ENCODE results near the gene FGD3.
A peak's percentile ranks its signal among the peaks of the same experiment; 100 is the strongest.

FGD3 gene

DNA sequence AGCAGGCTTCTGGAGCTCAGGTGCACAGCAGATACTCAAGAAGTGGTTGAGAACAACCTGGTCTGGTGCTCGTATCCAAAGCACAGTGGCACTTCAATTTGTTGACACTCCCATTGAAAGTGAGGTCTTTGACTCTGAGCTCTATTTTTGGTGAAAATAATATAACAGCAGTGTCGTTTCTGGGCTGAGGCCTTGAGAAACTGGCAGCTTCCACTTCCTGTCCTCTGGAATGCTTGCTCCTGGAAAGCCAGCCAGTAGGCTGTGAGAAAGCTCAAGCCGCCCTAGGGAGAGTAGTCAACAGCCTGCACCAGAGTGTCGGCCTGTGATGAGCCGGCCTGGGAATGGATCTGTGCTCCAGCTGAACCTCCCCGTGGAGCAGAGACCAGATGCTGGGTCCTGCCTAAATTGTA lies 104.4 kb downstream of the FGD3 start:
- FAIRE-seq (no peak), DNase-seq (ENCODE audit: insufficient read length) (no peak)
- TF ChIP-seq POLR2AphosphoS5 (IDR thresholded peaks at IDR 0.05; ENCODE audit: low read depth, low read length) (no peak), TAF1 (IDR thresholded peaks at IDR 0.05; ENCODE audit: borderline replicate concordance, low read depth, low read length) (no peak), POLR2A (IDR thresholded peaks at IDR 0.05; ENCODE audit: low read depth, low read length) (no peak)

DNA sequence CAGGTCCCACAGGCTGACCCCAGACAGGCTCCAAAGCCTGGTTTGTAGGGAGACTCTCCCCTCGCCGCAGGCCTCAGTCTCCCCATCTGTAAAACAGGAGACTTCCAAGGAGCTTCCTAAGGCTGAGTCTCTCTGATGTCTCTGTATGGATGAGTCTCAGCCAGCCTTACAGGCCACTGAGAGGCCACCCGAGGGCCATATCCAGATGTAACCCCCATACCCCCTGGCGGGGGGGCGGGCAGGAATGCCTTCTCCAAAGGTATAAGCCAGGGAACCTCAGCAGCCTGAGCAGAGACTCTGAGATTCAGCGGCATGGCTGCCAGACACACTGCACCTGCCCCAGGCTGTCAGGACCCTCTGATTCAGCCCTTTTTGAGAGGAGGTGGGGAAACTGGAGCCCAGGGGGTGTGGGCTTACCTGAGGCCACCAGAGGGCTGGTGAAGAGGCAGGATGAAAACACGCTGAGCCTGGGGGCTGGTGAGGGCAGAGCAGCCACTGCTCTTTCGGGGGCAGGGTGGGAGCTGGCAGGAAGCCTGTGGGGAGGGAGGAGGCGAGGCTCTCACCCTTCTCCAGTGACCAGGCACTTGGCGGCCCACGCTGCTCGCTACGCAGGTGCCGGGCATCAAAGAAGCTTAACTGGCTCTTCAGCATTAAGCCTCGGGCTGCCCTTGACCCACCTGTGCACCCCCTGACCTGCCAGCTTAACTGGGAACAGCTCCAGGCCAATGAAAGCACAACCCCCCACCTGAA lies 105.6 kb downstream of the FGD3 start:
- DNase-seq (ENCODE audit: insufficient read length) (no peak), FAIRE-seq (no peak)
- no peak for TF ChIP-seq POLR2A (IDR thresholded peaks at IDR 0.05; ENCODE audit: low read depth, low read length)

DNA sequence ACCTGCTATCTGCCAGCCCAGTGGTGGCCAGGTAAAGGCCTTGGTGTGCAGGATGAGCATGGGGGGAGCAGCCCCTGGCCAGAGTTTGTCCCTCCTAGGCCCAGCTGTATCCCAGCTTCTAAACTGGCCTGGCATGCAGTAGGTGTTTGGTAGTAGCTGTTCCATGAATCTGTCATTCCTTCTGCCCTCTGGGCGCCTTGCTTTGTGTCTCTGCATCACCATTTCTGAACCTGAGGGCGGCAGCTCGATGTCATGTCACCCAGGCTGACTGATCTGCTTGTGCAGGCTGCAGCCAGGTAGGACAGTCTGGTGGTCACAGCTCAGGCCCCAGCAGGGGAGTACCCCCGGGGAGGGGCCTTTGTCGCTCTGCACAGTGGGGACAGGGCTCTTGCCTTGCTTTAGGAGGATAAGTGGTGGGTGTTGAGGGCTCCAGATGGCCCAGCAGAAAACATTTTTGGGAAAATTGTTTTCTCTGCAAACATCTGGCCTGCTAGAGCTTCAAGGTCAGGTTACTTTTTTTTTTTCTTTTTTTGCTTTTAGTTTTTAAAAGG lies 106.5 kb downstream of the FGD3 start:
- FAIRE-seq (no peak), DNase-seq (ENCODE audit: insufficient read length) (no peak)
- no peak for TF ChIP-seq TAF1 (IDR thresholded peaks at IDR 0.05; ENCODE audit: borderline replicate concordance, low read depth, low read length)
- TF ChIP-seq POLR2AphosphoS5 (IDR thresholded peaks at IDR 0.05; ENCODE audit: low read depth, low read length), result no peak
- TF ChIP-seq POLR2A (IDR thresholded peaks at IDR 0.05; ENCODE audit: low read depth, low read length), result no peak

DNA sequence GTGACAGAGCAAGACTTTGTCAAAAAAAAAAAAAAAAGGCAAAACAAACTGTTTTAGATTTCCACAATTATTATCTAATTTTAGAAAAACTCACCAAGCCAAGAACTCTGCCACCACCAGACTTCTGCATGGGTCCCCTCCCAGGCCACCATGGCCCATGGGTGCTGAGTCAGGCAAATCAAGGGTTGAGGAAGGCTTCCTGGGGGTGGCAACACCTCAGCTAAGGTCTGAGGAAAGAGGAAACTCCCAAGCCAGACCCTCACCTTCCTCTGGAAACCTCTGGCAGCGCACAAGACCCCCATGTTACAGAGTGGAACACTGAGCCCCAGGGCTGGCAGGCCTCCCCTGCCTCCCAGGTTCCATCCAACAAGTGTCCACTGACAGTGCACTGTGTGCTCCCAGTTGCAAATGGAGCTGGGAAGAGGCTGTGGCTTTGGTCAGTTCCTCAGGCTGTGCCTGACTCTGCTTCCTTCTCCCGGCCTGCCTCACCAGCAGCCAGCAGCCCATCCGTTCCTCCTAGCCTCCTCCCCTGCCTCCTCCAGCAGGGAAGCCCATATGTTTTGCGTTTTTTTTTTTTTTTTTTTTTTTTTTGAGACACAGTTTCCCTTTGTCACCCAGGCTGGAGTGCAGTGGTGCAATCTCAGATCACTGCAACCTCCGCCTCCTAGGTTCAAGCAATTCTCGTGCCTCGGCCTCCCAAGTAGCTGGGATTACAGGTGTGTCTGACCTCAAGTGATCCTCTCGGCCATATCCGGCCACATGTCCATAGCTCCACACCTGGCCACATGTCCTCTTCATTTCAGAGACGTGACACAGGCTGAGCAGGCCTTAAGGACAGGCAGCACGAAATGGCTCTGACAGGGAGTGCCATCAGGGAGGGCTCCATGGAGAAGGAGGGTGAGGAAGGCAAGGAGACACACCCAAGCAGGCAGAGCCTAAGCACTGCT lies 107.7 kb downstream of the FGD3 start:
- FAIRE-seq (no peak), DNase-seq (ENCODE audit: insufficient read length) (no peak)
- TF ChIP-seq POLR2AphosphoS5 (IDR thresholded peaks at IDR 0.05; ENCODE audit: low read depth, low read length) (no peak), POLR2A (IDR thresholded peaks at IDR 0.05; ENCODE audit: low read depth, low read length) (no peak), TAF1 (IDR thresholded peaks at IDR 0.05; ENCODE audit: borderline replicate concordance, low read depth, low read length) (no peak)

DNA sequence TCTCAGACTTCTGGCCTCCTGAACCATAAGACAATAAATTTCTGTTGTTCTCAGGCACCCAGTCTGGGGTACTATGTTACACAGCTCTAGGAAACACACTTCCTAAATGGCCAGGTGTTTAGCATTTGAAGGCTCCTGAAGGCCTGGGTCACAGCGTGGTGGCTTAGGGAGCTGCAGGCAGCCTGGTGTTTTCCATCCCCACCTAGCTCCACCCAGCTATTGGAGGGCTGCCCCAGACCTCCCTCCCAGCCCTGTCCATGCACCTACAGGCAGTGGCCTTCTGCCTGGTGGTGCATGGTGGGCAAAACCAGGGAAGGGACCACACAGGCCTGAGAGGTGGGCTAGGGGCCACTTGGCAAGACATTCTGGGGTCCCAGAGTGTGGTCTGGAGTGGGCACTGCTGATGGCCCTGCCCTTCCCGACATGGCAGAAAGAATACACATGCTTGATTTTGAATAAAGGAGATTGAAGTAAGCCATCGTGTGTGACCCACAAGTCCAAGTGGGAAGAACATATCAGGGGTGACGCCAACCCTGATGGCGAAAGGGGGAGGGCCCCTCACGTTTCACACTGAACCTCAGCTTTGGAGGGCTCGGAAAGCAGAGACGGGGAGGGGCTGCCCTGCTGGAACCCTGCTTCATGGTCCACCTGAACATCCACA lies 109.8 kb downstream of the FGD3 start:
- peak; percentile 24 for FAIRE-seq

DNA sequence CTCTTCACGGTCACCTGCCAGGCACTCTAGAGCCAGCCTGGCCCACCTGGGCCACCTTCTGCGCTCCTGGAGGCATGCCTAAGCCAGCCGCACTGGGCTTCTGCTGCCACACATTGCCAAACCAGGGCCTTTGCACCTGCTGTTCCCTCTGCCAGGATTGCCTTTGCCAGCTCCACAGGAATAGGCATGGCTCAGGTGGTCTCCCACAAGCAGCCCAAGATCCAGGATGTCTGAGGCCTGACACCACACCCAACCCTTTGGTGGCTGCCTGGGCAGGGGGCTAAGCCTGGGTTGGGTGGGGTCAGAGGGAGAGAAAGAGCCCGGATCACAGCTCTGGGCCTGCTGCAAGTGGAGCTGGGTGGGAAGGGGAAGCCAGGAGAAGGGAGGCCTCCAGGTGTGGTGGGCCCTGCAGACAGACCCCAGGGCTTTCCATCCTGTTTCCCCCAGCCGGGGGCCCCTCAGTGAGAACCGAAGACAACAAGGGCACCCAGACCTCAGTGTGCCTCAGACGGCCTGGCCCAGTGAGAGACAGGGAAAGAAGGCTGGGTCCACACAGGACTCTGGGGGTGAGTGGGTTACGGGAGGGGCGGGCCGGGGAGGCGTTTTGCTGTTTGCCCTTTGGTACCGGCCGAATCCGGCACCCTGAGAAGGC lies 110.5 kb downstream of the FGD3 start:
- TF ChIP-seq POLR2AphosphoS5 (IDR thresholded peaks at IDR 0.05; ENCODE audit: low read depth, low read length) (no peak), POLR2A (IDR thresholded peaks at IDR 0.05; ENCODE audit: low read depth, low read length) (no peak), TAF1 (IDR thresholded peaks at IDR 0.05; ENCODE audit: borderline replicate concordance, low read depth, low read length) (no peak)
- DNase-seq (ENCODE audit: insufficient read length) (no peak), FAIRE-seq (no peak)

More for the DNA sequence above, 109.8 kb downstream of the FGD3 start:
- no peak for DNase-seq (ENCODE audit: insufficient read length)
- TF ChIP-seq POLR2AphosphoS5 (IDR thresholded peaks at IDR 0.05; ENCODE audit: low read depth, low read length) (no peak), POLR2A (IDR thresholded peaks at IDR 0.05; ENCODE audit: low read depth, low read length) (no peak), TAF1 (IDR thresholded peaks at IDR 0.05; ENCODE audit: borderline replicate concordance, low read depth, low read length) (no peak)

DNA sequence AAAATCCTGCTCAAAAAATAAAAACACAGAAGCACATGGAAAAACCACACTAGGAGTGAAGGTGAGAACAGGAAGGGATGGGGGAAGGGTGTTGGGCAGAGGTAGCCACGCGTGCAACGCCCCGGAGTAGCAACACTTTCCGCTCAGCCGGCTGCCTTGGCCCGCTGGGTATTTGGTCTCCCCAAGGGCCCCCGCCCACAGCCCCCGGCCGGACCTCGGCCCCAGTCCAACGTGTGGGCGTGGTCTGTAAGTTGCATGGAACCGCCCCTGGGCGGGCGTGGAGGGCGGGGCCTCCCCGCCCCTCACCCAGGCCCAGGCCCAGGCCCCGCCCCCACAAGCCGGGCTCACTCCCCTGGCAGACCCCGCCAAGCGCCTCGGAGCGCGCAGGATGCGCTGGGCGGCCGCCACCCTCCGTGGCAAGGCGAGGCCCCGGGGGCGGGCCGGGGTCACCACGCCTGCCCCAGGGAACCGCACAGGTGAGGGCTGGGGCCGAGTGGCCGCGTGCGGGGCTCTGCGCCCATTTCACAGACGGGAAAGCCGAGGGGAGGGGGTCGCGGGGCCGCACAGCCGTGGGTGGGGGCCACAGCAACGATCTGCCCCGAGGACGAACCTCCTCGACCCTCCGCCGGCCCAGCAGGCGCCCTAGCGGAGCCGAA lies 111.2 kb downstream of the FGD3 start, which contains the start of gene SUSD3:
Gene SUSD3, plus strand, starts transcription at position 347 of the 656 bp plus-strand sequence. Its CDS starts 42 bp downstream, at position 389.
- TF ChIP-seq TAF1 (IDR thresholded peaks at IDR 0.05; ENCODE audit: borderline replicate concordance, low read depth, low read length) (no peak), POLR2A (IDR thresholded peaks at IDR 0.05; ENCODE audit: low read depth, low read length) (peak; percentile 42; the same call in 1 of the 2 replicates)
- FAIRE-seq (peak; percentile 80), DNase-seq (ENCODE audit: insufficient read length) (peak; percentile 74)

DNA sequence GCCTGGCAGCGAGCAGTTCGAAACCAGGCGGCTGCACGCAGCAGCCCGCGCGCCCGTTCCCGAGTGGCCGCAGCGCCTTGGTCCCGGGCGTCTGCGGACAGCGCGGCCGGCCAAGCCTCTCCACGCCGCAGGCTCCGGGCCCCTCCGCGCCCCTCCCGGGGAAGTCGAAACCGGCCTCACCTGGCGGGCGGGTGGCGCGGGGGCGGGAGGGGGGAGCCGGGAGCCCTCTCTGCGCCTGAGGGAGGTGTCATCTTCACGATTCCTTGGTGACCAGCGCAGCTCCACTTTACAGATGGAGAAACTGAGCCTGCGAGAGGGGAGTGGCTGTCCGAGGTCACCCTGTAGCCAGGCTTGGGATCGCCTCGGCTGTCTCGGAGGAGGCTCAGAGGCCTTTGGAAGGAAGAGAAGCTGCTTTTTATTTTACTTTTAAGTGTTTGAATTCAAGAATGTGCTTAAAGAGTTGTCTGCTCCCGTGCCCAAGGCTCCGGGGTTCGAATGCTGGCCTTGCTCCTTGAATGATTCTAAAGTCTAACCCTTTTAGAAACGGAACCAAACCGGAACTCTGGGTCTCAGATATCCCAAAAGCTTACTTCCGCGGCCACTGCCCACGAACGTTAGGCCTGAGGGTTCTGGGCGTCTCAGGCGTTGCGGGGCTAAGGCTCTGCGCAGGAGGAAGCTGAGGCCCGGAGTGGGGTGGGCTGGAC lies 111.8 kb downstream of the FGD3 start:
- FAIRE-seq (peak; percentile 70), DNase-seq (ENCODE audit: insufficient read length) (no peak)
- no peak for TF ChIP-seq TAF1 (IDR thresholded peaks at IDR 0.05; ENCODE audit: borderline replicate concordance, low read depth, low read length)
- TF ChIP-seq POLR2A (IDR thresholded peaks at IDR 0.05; ENCODE audit: low read depth, low read length), result no peak

DNA sequence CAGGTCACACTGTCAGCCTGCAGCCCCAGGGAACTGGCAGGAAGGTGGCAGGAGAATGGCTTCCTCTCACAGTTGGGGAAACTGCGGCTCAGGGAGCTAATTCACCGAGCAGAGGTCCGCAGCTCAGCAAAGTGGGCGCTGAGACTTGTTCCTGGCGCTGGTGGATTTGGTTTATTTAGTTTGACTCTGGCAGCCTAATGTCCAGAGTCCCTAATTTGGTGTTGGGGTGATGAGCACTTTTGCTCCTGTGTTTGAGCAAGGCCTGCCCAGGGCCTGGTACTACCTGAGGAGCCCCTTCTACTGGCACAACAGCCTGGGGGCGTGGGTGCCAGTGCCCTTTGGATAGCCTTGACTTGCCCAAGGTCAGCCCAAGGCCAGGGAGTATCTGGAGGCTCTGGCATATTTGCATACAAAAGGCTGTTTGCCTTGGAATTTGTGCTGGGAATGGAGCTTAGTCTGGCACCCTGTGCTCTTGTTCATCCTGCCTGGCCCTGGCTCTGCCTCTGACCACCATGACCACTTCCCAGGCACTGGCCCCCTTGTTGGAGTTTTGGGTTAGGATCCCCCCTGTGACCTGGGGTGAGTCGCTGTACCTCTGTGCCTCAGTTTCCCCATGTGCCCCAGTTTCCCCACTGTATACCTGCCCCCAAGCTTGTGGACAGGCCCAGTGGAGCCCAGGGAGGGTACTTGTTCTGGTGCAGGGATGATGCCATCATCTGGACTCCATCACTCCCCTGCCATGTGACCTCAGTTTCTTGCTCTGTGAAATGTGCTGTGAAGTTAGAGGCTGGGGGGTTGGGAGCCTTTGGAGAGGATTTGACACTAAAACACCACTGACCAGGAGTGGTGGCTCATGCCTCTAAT lies 112.6 kb downstream of the FGD3 start:
- TF ChIP-seq POLR2A (IDR thresholded peaks at IDR 0.05; ENCODE audit: low read depth, low read length) (no peak), POLR2AphosphoS5 (IDR thresholded peaks at IDR 0.05; ENCODE audit: low read depth, low read length) (no peak), TAF1 (IDR thresholded peaks at IDR 0.05; ENCODE audit: borderline replicate concordance, low read depth, low read length) (no peak)
- FAIRE-seq (peak; percentile 79), DNase-seq (ENCODE audit: insufficient read length) (no peak)
